GM21576 (cell line): Measurements from ENCODE around the gene CMIP.

Source experiments
- ATAC-seq: cut with Tn5 transposase; IDR thresholded peaks from one replicate; pipeline ENCODE4 v1.9.1; 2021; ENCODE audit warnings: mild to moderate bottlenecking, moderate library complexity; ENCODE audit not compliant: unreplicated experiment

Gene CMIP

DNA sequence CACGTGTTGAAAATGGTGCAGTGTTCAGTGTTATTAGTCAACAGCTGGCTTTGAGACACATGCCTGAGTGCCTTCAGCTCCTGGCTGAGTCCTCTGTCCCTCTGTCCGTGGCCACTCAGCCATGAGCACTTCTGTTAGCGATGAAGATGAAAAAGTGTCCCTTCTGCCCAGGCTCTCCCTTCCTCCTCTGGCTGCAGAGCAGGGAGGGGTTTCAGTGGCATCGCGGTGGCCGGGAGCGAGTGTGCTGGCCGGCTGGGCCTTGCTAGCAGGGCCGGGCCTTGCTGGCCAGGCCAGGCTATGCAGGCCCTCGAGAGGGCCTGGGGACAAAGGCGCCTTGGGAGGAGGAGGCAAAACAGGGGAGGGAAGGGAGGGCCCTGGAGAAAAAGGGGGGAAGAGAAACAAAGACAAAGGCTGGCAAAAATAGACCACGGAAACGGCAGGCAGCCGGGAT is 47.7 kb downstream of the CMIP start:
- no peak for ATAC-seq

DNA sequence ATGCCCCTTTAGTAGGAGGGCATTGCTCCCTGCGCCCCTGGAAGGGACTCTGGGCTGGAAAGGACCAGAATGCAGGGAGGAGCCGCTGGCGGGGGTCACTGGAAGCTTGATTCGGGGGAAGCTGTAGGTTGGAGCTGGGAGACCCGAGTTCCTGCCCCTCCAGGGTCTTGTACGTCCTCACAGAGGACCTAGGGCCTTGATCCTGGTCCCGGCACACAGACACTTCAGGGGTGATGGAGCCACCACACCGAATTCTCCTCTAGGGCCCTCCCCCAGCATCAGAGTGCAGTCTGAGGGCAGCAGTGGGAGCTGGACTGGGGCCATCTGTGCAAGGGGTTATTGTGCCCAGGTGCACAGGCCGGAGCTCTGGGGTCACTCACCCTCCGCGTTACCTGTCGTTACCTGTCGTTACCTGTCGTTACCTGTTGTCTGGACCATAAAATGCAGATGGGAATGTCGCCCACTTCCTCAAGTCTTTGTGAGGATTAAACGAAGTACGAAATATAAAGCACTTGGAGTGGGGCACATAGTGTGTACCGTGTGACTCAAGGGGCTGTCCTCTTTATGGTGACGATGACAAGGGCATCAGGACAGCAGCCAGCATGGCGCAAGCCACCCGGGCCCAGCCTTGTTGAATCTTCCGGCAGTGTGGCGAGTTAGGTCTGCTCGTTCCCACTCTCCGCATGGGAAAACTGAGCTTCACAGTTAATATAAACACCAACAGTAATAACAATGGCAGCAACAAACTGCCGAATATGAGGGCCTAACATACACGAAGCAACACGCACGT is 48.6 kb downstream of the CMIP start:
- ATAC-seq = no peak

DNA sequence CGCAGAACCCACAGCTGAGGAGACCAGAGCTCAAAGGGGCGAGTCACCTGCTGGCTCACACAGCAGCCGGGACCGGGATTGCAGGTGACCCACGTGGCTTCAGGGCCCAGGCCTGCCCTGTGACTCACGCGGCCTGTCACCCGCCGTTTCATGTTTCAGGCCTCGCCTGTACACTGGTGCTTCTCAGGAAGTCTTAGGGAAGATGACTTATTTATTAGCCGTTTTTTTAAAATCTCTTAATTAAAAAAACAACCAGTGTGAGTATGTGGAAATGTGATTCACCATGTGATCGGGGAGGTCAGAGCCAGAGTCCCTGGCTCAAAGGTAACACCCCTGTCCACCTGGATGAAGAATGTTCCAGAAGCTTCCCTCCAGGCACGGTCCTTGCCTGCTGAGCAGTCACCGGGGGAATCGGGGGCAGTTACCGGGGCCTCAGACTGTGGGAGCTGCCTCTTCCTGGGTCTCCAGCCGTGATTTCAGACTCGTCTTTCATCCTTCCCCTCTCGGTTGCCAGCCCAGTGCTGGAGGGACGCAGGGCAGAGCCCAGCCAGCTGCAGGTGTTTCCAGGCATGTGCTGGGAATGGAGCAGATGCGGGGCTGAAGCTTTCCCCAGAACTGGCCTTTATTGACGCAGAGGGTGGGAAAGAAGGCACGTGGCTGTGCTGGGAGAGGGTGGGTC is 49.3 kb downstream of the CMIP start:
- no peak for ATAC-seq

DNA sequence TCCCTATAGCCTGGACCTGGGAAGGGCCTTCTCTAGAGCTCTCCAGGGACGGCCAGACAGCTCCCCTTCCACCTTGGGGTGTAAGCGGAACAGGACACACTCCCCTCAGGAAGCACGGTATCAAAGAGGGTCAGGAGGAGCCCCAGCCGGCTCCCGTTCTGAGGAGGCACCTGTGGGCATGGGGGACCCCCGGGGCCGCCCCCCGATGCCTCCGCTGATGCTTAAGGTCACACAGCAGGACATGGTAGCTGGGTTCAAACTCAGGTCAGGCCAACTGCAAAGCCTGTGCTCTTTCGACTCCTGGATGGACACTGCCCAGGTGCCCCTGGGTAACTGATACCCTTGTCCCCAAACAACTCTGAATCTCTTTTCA is 49.8 kb downstream of the CMIP start:
- no peak for ATAC-seq

DNA sequence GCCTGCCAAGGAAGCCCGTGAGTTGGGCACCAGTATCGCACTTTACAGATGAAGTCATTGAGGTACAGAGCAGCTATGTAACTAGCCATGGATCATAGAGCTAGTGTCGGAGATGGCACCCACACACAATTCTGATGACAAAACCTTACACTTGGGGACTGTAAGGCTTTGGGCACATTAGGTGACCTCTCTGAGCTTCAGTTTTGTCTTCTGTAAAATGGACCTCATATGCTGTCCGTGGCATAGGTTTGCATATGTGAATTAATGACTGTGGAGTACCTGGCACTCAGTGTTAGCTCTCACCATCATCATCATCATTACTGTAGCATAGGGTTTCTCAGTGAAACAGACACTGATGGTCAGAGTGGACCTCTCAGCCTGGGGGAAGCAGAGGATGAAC is 50.3 kb downstream of the CMIP start:
- no peak for ATAC-seq

DNA sequence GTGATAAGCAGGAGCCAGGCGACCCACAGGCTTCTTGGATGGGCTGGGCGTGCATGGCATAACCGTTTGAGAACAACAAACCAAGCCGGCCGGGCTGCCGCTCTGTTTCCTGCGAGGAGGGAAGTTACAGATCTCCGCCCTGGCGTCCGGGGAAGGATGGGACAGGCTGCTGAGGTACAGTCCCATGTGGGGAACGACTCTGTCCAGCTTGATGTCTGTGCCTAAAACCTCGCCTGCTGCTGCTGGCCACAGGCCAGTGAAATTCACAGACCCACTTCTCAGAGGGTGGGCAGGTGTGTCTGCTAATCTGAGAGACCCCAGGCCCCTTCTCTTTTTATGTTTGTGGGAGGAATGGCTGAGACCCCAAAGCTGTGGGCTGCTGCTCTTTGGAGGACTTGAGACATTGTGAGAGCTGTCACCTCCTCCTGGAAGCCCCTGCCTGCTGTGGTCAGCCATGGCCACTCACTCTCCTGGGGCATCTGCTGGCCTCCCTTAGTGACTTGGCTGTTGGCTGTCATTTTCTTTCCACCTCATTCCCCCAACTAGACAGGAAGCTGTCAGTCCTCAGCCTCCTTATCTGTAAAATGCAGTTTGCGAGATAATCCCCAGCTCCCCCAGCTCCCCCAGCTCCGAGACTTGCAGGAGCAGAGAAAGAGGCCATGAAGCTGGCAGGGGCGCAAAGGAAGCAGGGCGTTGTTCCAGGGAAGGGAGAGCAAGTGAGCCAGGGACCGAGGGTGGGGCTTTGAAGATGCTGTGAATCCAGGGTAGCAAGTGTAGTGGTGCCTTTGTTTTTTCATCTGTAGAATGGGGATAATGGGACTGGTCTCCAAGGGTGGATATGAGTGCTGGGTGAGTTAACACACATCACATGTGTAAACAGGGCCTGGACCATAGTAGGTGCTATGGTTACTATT is 51.0 kb downstream of the CMIP start:
- ATAC-seq = no peak

DNA sequence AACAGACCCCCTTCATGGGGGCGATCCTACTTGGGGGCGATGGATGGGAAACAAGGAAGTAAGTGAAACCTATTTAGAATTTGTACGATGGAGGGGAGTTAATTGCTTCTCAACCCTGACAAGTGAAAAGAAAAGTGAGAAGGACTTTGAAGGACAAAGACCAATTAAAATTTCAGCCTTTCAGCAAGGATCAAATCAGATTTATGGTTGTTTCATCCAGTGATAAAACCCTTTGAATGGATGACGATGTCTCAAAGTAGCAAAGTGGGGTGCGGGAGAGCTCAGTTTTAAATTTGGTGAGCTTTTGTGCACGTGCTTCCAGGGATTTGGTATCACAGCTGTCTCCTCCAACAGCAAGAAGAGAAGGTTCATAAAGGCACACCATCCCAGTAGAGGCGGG is 51.7 kb downstream of the CMIP start:
- ATAC-seq = no peak

DNA sequence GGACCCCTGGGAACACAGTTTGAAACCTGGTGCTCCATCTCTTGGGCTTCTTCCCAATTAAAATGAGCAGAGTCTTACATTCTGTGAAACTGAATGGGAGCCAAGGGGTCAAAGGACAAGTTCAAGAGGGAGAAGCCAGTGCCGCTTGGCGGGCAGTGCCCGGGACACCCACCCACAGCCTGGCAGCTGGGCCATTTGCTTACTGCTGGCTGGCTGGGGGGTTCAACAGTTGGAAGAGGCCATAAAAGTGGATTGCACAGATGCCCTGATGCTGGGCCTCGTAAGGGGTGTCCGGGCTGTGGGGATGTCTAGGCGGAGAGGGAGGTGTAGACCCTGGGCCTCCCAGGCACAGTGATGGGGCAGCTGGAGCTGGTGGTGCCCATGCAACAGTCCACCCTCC is 52.1 kb downstream of the CMIP start:
- ATAC-seq = no peak

DNA sequence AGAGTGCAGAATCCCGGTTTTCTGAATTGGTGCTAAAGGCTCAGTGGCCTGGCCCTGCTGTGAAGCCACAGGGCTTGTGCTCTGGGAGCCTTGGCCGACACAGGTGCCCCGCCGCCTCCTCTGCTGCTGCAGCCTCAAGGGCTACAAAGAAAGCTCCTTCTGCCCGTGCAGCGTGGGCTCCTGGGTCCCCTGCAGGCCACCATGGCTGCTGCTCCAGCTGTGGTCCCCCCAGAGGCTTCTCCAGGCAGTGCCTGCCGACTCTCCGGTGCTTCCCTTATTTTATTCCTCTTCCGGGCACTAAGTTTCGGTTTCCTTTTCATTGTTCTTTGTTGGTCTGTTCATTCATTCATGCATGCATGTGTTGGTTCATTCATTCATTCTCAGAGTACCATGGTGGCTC is 53.1 kb downstream of the CMIP start:
- ATAC-seq = no peak

DNA sequence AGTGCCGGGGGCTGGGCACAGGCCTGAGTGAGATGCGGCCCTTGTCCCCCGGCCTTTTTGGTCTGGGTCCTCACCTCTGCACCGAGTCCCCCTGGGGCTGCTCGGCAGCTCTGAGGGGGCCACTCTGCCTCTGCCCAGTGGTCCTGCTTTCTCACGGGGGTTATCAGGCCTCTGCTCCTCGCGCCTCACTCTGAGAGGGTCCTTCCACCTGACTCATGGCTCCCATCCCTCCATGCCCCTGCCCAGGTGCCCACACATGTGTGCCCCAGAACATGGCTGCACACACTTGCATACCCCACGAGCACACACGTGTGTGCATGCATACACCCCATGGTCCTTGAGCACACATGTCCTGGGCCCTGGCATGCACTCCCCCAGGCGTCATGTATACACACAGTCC is 53.7 kb downstream of the CMIP start:
- no peak for ATAC-seq

DNA sequence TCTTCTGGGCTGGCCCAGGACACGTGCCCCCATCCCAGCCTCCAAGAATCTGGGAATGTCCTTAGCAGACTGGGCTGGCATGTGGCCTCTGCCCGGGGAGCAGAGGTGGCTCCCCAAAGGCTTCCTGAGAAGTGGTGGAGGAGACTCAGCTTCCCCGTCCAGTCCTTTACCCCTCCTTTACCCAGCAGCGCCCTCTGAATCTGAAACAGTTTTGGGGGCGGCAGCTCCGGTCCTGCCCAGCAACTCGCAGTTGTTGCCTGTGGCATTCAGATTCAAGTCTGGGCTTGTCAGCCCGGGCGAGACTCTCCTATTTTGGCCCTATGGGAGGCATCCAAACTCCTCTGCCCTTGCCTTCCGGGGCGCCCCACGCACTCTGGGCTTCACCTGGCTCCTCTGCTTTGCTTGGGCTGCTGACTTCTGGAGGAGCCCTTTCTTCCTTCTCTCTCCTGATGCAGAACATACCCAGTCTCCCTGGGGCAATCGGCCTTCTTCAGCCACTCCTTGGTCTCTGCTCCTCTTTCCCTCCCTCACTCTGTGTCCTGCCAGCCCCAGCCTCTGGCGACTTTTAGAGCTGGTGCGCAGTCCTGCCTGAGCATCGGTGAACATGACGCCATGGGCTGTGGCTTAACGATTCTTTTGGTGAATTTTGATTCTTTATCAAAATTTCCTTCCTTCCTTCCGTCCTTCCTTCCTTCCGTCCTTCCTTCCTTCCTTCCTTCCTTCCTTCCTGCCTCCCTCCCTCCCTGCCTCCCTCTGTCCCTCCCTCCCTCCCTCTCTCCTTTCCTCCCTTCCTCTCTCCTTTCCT is 55.2 kb downstream of the CMIP start:
- ATAC-seq = no peak

DNA sequence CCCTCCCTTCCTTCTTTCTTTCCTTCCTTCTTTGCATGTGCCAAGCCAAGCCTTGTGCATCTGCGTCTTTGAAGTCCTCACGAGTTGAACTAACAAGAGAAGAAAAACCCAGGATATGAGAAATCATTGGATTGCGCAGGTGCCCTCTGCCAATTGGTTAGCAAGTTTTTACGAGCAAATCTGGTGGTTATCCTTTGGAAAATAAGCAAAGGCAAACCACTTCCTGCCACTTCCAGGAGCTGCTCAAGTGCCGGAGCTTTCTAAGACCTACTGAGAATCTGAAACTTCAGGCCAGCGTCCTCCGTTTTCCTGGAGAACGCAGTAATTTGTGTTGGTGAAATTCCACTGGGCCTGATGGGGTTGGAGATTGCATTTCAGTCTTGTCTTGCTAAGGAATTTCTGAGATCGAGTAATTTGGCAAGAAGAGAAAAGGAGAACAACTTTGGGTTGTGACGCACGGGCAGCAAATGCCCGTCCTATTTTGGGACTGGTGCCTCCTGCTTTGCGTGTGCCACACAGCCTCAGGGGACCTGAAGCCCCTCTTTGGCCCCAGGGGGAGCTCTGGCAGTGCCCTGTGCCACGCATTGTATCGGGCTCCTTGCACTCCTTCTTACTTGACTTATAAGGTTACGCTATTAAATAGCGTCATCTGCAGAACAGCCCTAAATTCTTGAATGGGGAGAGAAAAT is 56.4 kb downstream of the CMIP start:
- no peak for ATAC-seq

DNA sequence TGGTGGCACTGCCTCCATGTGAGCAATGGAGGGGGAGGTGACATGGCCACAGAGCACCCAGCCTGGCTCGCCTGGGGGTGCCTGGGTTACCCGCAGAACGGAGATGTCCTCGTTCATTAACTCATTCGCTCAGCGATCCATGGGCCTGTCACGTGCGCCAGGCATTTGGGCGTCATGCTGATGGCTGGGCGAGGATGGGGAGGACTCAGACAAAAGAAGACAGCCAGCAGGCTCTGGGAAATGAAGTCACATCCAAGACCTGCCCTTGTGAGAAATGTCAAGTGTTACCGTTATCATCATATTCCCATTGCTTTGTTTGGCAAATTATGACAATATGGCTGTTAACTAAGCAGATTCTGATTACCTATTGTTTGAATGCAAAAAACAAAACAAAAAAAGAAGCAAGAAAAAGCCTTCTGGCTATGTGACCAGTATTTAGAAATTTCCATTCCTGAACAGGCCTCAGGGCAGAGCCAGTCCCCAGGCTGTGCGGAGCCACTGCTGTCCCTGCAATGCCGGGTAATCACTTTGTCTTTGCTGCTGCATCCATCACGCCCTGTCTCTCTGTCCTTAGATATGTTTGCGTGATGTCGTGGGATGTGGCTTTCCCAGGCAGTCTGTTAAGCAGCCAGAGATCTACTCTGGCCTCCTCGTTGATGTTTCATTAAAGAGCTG is 57.9 kb downstream of the CMIP start:
- ATAC-seq = no peak

DNA sequence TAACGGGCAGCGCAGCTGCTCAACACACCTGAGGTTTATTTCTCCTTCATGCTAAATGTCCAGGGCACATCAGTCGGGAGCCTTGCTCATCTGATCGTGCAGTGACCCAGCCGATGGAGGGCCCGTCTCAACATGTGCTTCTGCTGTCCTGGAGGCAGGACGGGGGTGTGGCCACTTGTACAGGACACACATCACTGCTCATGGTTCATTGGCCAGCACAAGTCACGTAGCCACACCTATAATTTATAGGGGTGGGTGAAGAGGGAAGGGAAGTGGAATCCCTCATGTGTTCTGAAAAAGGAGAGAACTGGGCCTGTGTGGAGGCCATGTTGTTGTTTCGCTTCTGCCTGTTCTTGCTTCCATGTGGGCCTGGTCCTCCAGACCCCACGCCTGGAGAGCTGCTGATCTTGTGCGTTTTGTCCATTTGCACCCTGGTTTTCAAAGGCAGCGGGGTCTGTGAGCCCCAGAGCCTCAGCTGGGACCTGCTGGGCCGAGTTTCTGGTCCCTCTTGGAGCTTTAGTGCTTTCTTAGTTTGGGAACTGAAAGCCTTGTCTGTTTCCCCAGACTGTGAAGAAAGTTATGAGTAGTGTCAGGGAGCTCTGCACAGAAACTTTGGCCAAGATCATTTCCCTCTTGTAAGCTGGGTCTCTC is 60.5 kb downstream of the CMIP start:
- ATAC-seq = peak; percentile 73

DNA sequence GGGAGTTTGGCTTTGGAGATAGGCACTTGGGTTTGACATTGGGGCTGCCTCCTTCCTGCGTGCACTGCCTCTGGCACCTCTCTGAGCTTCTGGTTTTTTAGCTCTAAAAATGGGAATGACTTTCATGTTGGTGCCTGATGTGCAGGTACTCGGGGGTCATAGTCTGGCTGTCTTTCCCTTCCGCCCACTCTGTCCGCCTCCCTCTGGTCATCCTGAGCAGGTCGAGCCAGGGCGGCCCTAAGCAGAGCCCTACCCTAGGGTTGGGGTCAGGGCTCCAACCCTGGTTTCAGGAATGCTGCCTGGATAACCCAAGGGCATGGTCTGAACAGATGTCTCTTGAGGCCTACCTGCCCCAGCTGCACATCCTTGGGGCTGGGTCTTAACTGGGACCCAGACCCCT is 64.8 kb downstream of the CMIP start:
- no peak for ATAC-seq

DNA sequence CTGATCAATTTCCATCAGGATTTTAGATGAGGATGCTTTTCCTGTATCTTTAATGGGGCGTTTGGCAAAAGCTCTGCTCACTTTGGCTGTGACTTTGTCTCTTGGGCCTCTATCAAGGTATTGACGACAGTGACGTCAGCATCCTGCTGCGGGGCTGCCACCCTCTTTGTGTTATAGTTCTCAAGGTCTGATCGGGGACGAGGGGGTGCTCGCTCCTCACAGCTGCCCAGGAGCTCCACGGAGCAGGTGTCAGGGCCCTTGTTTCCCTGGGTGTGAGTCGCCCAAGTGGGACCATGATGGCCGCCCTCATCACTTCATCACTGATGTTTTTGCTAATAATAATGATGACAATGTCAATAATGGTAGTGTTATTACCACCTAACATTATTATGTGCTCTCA is 65.4 kb downstream of the CMIP start:
- no peak for ATAC-seq

DNA sequence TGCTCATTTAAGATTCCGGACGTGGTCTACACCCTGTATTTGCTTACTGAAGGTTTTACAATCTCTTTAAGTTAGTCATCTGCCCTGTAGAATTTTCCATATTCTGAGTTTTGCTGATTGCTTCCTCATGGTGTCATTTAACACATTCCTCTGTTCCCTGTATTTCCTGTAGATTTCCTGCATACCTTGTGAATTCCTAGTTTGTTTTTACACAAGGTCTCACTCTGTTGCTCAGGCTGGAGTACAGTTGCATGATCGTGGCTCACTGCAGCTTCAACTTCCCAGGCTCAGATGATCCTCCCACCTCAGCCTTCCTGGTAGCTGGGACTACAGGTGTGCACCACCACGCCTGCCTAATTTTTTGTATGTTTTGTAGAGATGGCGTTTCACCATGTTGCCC is 66.8 kb downstream of the CMIP start:
- no peak for ATAC-seq

DNA sequence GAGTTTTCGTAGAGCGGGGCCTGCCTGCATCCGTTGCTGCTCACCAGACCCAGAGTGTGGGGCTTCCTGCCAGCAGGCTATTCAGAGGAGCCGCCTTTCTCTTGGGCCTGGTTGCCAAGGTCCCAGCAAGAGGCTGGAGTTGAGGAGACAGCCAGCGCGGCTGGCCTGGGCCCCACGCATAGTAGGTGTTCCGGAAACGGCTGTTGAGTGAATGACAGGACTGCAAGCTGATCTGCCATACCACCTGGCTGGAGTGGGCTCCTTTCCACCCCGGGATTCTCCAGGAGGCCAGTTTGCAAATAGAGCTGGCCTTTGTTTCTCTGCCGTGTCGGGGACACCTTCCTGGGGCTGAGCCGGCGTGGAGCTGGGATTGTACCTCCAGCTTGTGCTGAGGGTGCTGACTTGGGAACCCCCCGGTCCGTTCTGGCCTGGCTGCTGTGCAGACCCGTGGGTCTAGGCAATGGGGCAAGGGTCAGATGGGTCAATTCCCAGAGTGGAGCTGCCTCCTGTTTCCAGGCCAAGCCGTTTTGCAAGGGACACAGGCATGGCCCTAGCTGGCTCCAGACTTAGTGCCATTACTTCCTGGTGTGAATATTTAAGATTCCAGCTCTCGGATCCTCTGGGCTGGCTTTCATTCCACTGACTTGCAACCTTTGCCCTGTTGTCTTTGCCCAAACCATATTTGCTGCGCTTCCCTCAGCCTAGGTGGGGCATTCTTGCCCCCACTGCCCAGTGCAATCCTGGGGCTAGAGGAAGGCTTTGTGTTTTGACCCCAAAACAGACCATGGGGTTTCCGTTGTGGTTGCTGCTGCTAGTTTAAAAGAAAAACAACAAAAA is 68.8 kb downstream of the CMIP start:
- no peak for ATAC-seq
